HEK293 (cell line): ENCODE measurements around the gene PRKG1.
A peak's percentile ranks its signal among the peaks of the same experiment; 100 is the strongest.

Experiments
- CTCF ChIA-PET: fragments of 350-600 bp; formaldehyde crosslinking; extraction: SDS; loops from one replicate; lab custom pipeline; 2021; ENCODE audit warnings: antibody characterized with exemption; lab: Yijun Ruan, JAX
- POLR2A ChIA-PET: fragments of 300-600 bp; formaldehyde crosslinking; extraction: SDS; loops from one replicate; lab custom pipeline; 2020; ENCODE audit warnings: antibody characterized with exemption, inconsistent platforms; lab: Yijun Ruan, JAX
- H3K27ac ChIP-seq: fragments of 200-500 bp; sonication (Bioruptor generic); 2 replicates; pipeline ENCODE4 v1.5.1; 2014; ENCODE audit warnings: low read depth, low read length, control low read depth, inconsistent platforms; ENCODE audit errors: extremely low read depth
- H3K36me3 ChIP-seq, 2 experiments: fragments of 200-500 bp in 1 of 2; sonication (Bioruptor generic) in 1 of 2; 1 replicate in 1 of 2; 2 replicates in 1 of 2; pipeline ENCODE4 v1.5.1; 2014 to 2017; ENCODE audit warnings: inconsistent platforms in 2 of 2, low read length in 2 of 2; ENCODE audit not compliant: control insufficient read depth in 2 of 2, insufficient read depth in 1 of 2
- H3K4me1 ChIP-seq: fragments of 200-500 bp; sonication (Bioruptor generic); 2 replicates; pipeline ENCODE4 v1.5.1; 2014; ENCODE audit warnings: mild to moderate bottlenecking, low read length, inconsistent platforms; ENCODE audit not compliant: control insufficient read depth, insufficient read depth
- H3K4me3 ChIP-seq: 2 replicates; pipeline ENCODE4 v1.5.1; 2011; ENCODE audit warnings: low read depth, mild to moderate bottlenecking, control low read depth, low read length, moderate library complexity
- H3K9me3 ChIP-seq: fragments of 200-500 bp; sonication (Bioruptor generic); 2 replicates; pipeline ENCODE4 v1.5.1; 2014; ENCODE audit warnings: low read depth, low read length, inconsistent platforms; ENCODE audit not compliant: control insufficient read depth, insufficient read depth
- GLIS1 ChIP-seq: fragments of 450-650 bp; formaldehyde crosslinking; IDR thresholded peaks from 2 replicates; pipeline ENCODE4 v1.5.1; 2016; ENCODE audit warnings: missing biosample characterization, missing genetic modification characterization
- HIC1 ChIP-seq: fragments of 450-650 bp; formaldehyde crosslinking; IDR thresholded peaks from 2 replicates; pipeline ENCODE4 v1.5.1; 2016; ENCODE audit warnings: missing biosample characterization, missing genetic modification characterization
- HOXA7 ChIP-seq: sonication (generic); formaldehyde crosslinking; IDR thresholded peaks from 2 replicates; pipeline ENCODE4 v1.8.1; 2022; ENCODE audit warnings: missing genetic modification reagents, borderline replicate concordance
- PATZ1 ChIP-seq: fragments of 450-650 bp; formaldehyde crosslinking; IDR thresholded peaks from 2 replicates; pipeline ENCODE4 v1.5.1; 2016; ENCODE audit warnings: missing biosample characterization, missing genetic modification characterization
- PRDM6 ChIP-seq: fragments of 450-650 bp; formaldehyde crosslinking; IDR thresholded peaks from 2 replicates; pipeline ENCODE4 v1.5.1; 2017; ENCODE audit warnings: missing biosample characterization, missing genetic modification characterization
- SCRT1 ChIP-seq: fragments of 450-650 bp; formaldehyde crosslinking; IDR thresholded peaks from 2 replicates; pipeline ENCODE4 v1.5.1; 2016; ENCODE audit warnings: missing biosample characterization, missing genetic modification characterization, borderline replicate concordance
- SCRT2 ChIP-seq: fragments of 450-650 bp; formaldehyde crosslinking; IDR thresholded peaks from 2 replicates; pipeline ENCODE4 v1.5.1; 2016; ENCODE audit warnings: missing biosample characterization, missing genetic modification characterization
- ZFHX2 ChIP-seq: fragments of 450-650 bp; formaldehyde crosslinking; conservative IDR thresholded peaks from 2 replicates; pipeline ENCODE4 v1.5.1; 2016; ENCODE audit warnings: missing biosample characterization, missing genetic modification characterization
- ZNF221 ChIP-seq: fragments of 450-650 bp; formaldehyde crosslinking; IDR thresholded peaks from 2 replicates; pipeline ENCODE4 v1.5.1; 2017; ENCODE audit warnings: missing biosample characterization, missing genetic modification characterization, borderline replicate concordance
- ZNF280C ChIP-seq: fragments of 450-650 bp; formaldehyde crosslinking; IDR thresholded peaks from 2 replicates; pipeline ENCODE4 v1.5.1; 2016; ENCODE audit warnings: missing biosample characterization, missing genetic modification characterization
- ZNF416 ChIP-seq: fragments of 450-650 bp; formaldehyde crosslinking; IDR thresholded peaks from 2 replicates; pipeline ENCODE4 v1.5.1; 2016; ENCODE audit warnings: missing biosample characterization, missing genetic modification characterization
- ZNF426 ChIP-seq: fragments of 450-650 bp; formaldehyde crosslinking; IDR thresholded peaks from 2 replicates; pipeline ENCODE4 v1.5.1; 2017; ENCODE audit warnings: missing biosample characterization, missing genetic modification characterization, mild to moderate bottlenecking, inconsistent platforms, moderate library complexity
- ZNF701 ChIP-seq: fragments of 450-650 bp; formaldehyde crosslinking; IDR thresholded peaks from 2 replicates; pipeline ENCODE4 v1.5.1; 2016; ENCODE audit warnings: missing biosample characterization, missing genetic modification characterization
- ZNF830 ChIP-seq: fragments of 450-650 bp; IDR thresholded peaks from 2 replicates; pipeline ENCODE4 v1.5.0; 2018; ENCODE audit warnings: missing biosample characterization, missing genetic modification characterization, low read depth, mild to moderate bottlenecking, moderate library complexity
- ZNF837 ChIP-seq: fragments of 450-650 bp; formaldehyde crosslinking; IDR thresholded peaks from 2 replicates; pipeline ENCODE4 v1.5.1; 2016; ENCODE audit warnings: missing biosample characterization, missing genetic modification characterization
- ZSCAN16 ChIP-seq: fragments of 450-650 bp; formaldehyde crosslinking; IDR thresholded peaks from 2 replicates; pipeline ENCODE4 v1.5.1; 2016; ENCODE audit warnings: missing biosample characterization, missing genetic modification characterization
- ZSCAN18 ChIP-seq: fragments of 450-650 bp; formaldehyde crosslinking; IDR thresholded peaks from 2 replicates; pipeline ENCODE4 v1.5.1; 2016; ENCODE audit warnings: missing biosample characterization, missing genetic modification characterization

PRKG1 gene

GRCh38 chr10:51888263-51888662 is 814.0 kb downstream of the PRKG1 start:
- no peaks in the 10 kb centered on the region for H3K9me3 ChIP-seq
- CTCF ChIA-PET: no interaction called here
- no peak overlapping the region for H3K4me3 ChIP-seq
- H3K36me3 ChIP-seq: no peaks in the 10 kb centered on the region
- no peaks in the 10 kb centered on the region for H3K4me1 ChIP-seq
- TF ChIP-seq GLIS1 (tag by site-specific recombination): no peak
- no peak for TF ChIP-seq ZNF280C
- no peak for TF ChIP-seq HOXA7
- no peak for TF ChIP-seq HIC1 (tag by site-specific recombination)
- no peak for TF ChIP-seq ZSCAN18
- no peak for TF ChIP-seq ZNF701 (tag by site-specific recombination)
- no peak for TF ChIP-seq PRDM6
- no peak for TF ChIP-seq ZSCAN16 (tag by site-specific recombination)
- TF ChIP-seq ZNF416 (tag by site-specific recombination): no peak
- TF ChIP-seq ZFHX2 (tag by site-specific recombination): no peak
- TF ChIP-seq SCRT1 (tag by site-specific recombination): no peak
- TF ChIP-seq ZNF221 (tag by site-specific recombination): no peak
- no peak for TF ChIP-seq PATZ1
- no peak overlapping the region for H3K27ac ChIP-seq
- POLR2A ChIA-PET: no interaction called here

- no peak overlapping the region for H3K27ac ChIP-seq
- CTCF ChIA-PET: no interaction called here
- H3K4me1 ChIP-seq: no peaks in the 10 kb centered on the region
- no peaks in the 10 kb centered on the region for H3K9me3 ChIP-seq
- no peak overlapping the region for H3K4me3 ChIP-seq
- POLR2A ChIA-PET: no interaction called here
- peak; percentile 77 for TF ChIP-seq SCRT2 (tag by site-specific recombination)
- no peak for TF ChIP-seq ZNF426 (tag by site-specific recombination)
- no peak for TF ChIP-seq ZNF837 (tag by site-specific recombination)
- no peak for TF ChIP-seq ZNF830
- no peaks in the 10 kb centered on the region for H3K36me3 ChIP-seq
Observed at GRCh38 chr10:51892313-51892712, 818.0 kb downstream of the PRKG1 start.
